ENCODE results near the gene MAP3K4. TPM values are rescaled to one million over a fixed set of nuclear protein-coding genes. Genes with fewer than 3 reads are reported as not detected.

MAP3K4 gene
- total RNA-seq, 1 donor from 2014 or later: 59.8 TPM

DNA sequence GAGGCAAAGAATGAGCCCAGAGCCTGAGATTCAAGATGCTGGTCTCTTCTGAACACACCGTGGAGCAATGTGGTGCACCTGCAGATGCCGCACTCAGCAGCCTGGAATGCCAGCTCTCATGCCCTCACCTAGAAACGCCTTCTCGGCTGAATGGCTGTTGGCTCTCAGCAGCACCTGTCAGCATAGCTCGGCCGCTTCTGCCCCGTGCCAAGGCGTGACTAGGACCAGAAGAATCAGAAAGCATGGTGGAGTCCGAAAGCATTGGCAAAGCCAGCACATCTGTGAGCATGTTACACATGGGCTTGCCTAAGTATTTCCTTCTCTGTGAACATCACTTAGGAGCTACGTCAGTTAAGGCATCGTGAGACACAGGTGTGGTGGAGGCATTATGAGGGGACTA is 140.8 kb downstream of the MAP3K4 start:
- Mint-ChIP-seq H3K36me3 (peaks cover 56% of the 10 kb centered on the region), H3K9me3 (peaks cover 8% of the 10 kb centered on the region), H3K27me3 (ENCODE audit: low read depth) (no peaks in the 10 kb centered on the region), H3K27ac (no peak overlapping the region), H3K4me3 (no peak overlapping the region), H3K4me1 (peaks cover 4% of the 10 kb centered on the region)
- TF ChIP-seq, protein P1, sequence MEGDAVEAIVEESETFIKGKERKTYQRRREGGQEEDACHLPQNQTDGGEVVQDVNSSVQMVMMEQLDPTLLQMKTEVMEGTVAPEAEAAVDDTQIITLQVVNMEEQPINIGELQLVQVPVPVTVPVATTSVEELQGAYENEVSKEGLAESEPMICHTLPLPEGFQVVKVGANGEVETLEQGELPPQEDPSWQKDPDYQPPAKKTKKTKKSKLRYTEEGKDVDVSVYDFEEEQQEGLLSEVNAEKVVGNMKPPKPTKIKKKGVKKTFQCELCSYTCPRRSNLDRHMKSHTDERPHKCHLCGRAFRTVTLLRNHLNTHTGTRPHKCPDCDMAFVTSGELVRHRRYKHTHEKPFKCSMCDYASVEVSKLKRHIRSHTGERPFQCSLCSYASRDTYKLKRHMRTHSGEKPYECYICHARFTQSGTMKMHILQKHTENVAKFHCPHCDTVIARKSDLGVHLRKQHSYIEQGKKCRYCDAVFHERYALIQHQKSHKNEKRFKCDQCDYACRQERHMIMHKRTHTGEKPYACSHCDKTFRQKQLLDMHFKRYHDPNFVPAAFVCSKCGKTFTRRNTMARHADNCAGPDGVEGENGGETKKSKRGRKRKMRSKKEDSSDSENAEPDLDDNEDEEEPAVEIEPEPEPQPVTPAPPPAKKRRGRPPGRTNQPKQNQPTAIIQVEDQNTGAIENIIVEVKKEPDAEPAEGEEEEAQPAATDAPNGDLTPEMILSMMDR (IDR thresholded peaks at IDR 0.05; ENCODE audit: unreplicated experiment): no peak
- DNase-seq (ENCODE audit: low spot score in 2 of 2, unreplicated experiment in 2 of 2): no peak

DNA sequence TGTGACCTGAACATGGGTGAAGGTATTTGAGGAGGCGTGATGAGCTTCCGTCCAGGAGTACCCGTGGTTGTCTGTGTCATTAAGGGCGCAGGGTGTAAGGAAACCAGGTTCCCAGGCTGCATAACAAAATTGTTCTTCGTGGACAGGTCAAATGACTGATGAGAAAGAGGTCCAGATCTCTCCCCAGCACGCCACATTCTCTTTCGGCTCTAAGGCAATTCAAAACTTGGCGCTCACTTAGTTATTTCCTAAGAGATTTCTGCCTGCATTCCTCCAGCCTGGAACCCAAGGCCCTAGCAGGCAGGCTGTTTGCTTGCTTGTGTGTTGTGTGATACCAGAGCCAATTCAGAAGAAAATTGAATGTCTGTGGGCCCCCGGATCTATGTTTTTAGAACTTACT is 142.4 kb downstream of the MAP3K4 start:
- Mint-ChIP-seq H3K4me3 (no peak overlapping the region), H3K4me1 (peaks cover 4% of the 10 kb centered on the region), H3K9me3 (peaks cover 5% of the 10 kb centered on the region), H3K36me3 (peaks cover 47% of the 10 kb centered on the region), H3K27me3 (ENCODE audit: low read depth) (no peaks in the 10 kb centered on the region), H3K27ac (peak overlapping the region; percentile 16)
- no peak for DNase-seq (ENCODE audit: low spot score in 2 of 2, unreplicated experiment in 2 of 2)
- TF ChIP-seq, protein P1 (IDR thresholded peaks at IDR 0.05; ENCODE audit: unreplicated experiment): no peak

DNA sequence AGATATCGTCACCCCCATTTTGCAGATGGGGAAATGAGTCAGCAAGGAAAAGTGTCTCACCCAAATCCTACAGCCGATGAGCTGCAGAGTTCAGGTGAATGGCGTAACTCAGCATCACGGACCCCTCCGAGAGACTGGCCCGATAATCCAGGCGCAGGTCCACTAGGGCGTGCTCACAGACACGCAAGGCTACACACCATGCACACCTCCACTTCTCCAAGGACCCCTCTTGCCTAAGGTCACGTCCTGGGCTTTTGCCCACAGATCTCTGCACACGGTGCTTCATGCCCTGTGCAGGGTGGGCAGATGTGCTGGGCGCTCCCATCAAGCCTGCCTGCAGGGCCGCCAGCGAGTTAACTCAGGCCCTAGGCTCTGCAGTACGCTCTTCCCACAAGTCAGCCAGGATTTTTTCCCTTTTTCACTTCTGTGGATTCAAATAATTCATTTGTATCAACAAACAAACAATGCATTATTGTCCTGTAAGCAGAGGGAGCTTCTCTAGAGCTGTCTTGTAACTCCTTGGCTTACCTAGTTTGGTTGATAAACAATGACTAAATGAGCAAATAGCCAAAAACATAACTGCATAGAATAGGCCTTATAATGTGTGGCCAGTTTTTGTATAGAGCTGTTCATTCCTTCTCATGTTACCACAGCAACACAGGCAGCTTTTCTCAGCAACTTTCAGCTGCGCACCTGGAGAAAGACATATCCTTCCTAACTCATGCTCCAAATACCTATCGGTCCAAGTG is 143.2 kb downstream of the MAP3K4 start:
- Mint-ChIP-seq H3K27me3 (ENCODE audit: low read depth) (no peaks in the 10 kb centered on the region), H3K36me3 (peaks cover 40% of the 10 kb centered on the region), H3K4me1 (peaks cover 4% of the 10 kb centered on the region), H3K4me3 (no peak overlapping the region), H3K27ac (no peak overlapping the region), H3K9me3 (no peaks in the 10 kb centered on the region)
- TF ChIP-seq, protein P1 (IDR thresholded peaks at IDR 0.05; ENCODE audit: unreplicated experiment): no peak
- no peak for DNase-seq (ENCODE audit: low spot score in 2 of 2, unreplicated experiment in 2 of 2)

DNA sequence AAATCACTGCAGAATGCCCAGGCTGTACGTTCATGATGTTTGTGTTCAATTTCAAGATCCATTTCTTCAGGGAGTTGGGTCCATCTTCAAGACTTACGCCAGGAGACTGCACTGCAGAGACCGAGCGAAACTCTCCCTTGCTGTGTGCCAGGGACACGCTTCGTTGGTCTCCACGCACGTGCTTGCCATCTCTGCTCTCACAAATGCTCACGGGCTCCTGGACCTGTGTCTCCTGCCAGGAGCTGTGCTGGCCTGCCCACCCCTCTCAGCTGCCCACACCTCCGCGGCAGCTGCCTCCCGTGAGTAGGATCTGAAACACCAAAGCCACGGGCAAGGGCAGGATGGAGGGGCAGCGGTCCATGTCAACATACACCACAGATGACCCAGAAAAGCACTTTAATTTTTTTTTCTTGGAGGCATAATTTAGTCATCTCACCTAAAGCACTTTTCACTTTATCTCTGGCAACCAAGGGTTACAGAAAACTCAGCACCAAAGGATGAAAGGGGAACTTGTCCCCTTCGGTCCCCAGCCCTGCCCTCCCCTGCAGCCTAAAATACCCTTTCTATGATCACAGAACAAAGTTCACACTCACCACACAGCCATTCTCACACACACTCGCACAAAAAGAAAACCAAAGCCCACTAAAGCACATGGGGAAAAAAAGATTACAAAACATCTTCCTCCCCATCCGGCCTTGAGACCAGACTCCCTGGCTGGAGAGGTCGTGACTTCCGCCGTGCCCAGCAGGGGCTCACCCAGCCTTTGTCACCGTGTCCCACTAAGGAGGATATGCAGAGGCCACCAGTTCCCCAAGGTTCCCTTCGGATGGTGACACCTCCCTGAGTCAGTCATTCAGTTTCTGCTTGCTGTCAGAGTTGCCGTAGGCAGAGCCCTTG is 144.4 kb downstream of the MAP3K4 start:
- TF ChIP-seq, protein P1 (IDR thresholded peaks at IDR 0.05; ENCODE audit: unreplicated experiment): no peak
- Mint-ChIP-seq H3K4me3 (no peak overlapping the region), H3K36me3 (peaks cover 30% of the 10 kb centered on the region), H3K4me1 (peaks cover 4% of the 10 kb centered on the region), H3K27me3 (ENCODE audit: low read depth) (no peaks in the 10 kb centered on the region), H3K27ac (peak overlapping the region; percentile 50), H3K9me3 (no peaks in the 10 kb centered on the region)
- DNase-seq (ENCODE audit: low spot score in 2 of 2, unreplicated experiment in 2 of 2): no peak

DNA sequence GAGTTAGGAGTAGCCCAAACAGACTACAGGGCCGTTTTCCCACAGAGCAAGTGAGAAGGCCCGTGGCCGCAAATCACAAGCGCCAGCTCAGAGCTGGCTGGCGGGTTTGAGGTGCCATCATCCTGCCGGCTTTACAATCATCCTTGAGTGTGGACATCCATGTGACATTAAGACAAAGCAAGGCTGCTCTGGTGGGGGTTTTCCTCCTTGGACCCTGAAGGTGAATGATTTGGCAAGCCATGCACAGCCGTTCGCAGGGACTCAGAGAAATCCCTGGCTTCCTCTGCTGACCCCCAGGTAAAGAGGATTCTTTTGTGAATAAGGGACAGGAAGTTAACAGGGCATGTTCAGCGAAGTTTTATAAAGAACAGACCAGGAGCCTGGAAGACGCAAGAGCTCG is 145.1 kb downstream of the MAP3K4 start:
- Mint-ChIP-seq H3K4me1 (peaks cover 4% of the 10 kb centered on the region), H3K4me3 (no peak overlapping the region), H3K9me3 (no peaks in the 10 kb centered on the region), H3K27ac (peak overlapping the region; percentile 50), H3K27me3 (ENCODE audit: low read depth) (no peaks in the 10 kb centered on the region), H3K36me3 (peaks cover 30% of the 10 kb centered on the region)
- no peak for DNase-seq (ENCODE audit: low spot score in 2 of 2, unreplicated experiment in 2 of 2)
- TF ChIP-seq, protein P1 (IDR thresholded peaks at IDR 0.05; ENCODE audit: unreplicated experiment): no peak

Data from mesothelial cell of epicardium (in vitro differentiated cells).